ENCODE results near the gene KITLG.

DNA sequence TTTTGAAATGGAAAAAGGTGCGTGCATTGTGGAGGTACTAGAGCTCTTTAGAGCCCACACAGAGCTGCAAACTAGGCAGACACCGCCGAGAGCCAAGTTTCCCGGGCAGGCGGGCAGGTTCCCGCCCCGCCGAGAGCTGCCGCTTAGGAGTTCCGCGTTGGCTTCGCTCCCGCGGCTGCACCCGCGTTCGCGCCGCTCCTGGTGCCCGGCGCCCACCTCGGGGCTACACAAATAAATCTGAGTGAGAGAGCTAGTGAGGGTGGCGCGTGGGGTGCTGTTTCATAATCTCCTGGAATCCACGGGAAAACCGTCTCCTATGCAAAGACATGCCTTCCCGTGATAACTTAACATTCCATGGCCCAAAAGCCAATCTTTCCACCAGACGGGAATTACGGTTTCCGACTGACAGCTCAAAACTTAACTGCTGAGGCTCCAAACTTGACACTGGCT lies 645 bp downstream of the KITLG start:
- TF ChIP-seq, protein P1, sequence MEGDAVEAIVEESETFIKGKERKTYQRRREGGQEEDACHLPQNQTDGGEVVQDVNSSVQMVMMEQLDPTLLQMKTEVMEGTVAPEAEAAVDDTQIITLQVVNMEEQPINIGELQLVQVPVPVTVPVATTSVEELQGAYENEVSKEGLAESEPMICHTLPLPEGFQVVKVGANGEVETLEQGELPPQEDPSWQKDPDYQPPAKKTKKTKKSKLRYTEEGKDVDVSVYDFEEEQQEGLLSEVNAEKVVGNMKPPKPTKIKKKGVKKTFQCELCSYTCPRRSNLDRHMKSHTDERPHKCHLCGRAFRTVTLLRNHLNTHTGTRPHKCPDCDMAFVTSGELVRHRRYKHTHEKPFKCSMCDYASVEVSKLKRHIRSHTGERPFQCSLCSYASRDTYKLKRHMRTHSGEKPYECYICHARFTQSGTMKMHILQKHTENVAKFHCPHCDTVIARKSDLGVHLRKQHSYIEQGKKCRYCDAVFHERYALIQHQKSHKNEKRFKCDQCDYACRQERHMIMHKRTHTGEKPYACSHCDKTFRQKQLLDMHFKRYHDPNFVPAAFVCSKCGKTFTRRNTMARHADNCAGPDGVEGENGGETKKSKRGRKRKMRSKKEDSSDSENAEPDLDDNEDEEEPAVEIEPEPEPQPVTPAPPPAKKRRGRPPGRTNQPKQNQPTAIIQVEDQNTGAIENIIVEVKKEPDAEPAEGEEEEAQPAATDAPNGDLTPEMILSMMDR (conservative IDR thresholded peaks at IDR 0.05; ENCODE audit: low read depth, low read length) = no peak
- TF ChIP-seq EZH2 (IDR thresholded peaks at IDR 0.05; ENCODE audit: low read length, unreplicated experiment) = no peak

All from PC-3 (cell line).